GM12801 (cell line): ENCODE results near the gene CCDC148.

Source experiments
- TF ChIP-seq, protein P1 (sequence below): IDR thresholded peaks from one replicate; pipeline ENCODE4 v1.5.1; 2011; ENCODE audit warnings: control low read depth; ENCODE audit not compliant: insufficient read length; ENCODE audit errors: extremely low read depth

CCDC148 gene

DNA sequence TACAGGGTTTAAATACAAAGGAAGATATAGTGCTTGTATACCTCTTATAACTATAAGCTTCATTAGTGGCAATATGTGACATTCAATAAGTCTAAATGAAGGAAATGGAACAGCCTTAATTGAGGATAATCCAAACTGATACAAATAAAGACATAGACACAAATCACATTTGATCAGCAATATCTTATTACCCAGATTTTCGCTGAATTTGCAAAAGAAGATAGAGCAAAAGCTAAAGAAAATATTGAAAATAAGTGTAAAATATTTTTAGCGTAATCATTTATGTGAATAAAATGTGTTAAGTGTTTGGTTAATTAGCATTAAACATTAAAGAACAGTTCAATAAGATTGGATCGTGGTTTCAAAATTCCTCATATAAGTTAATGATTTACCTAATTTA lies 51.2 kb downstream of the CCDC148 start:
- TF ChIP-seq, protein P1, sequence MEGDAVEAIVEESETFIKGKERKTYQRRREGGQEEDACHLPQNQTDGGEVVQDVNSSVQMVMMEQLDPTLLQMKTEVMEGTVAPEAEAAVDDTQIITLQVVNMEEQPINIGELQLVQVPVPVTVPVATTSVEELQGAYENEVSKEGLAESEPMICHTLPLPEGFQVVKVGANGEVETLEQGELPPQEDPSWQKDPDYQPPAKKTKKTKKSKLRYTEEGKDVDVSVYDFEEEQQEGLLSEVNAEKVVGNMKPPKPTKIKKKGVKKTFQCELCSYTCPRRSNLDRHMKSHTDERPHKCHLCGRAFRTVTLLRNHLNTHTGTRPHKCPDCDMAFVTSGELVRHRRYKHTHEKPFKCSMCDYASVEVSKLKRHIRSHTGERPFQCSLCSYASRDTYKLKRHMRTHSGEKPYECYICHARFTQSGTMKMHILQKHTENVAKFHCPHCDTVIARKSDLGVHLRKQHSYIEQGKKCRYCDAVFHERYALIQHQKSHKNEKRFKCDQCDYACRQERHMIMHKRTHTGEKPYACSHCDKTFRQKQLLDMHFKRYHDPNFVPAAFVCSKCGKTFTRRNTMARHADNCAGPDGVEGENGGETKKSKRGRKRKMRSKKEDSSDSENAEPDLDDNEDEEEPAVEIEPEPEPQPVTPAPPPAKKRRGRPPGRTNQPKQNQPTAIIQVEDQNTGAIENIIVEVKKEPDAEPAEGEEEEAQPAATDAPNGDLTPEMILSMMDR, result no peak

- TF ChIP-seq, protein P1, result no peak
These were observed 53.3 kb downstream of the CCDC148 start for GRCh38 chr2:158403237-158403636.

GRCh38 chr2:158402665-158403064 lies 53.9 kb downstream of the CCDC148 start:
- TF ChIP-seq, protein P1, result no peak

- TF ChIP-seq, protein P1, result no peak
These were observed 61.4 kb downstream of the CCDC148 start for GRCh38 chr2:158395166-158395565.

DNA sequence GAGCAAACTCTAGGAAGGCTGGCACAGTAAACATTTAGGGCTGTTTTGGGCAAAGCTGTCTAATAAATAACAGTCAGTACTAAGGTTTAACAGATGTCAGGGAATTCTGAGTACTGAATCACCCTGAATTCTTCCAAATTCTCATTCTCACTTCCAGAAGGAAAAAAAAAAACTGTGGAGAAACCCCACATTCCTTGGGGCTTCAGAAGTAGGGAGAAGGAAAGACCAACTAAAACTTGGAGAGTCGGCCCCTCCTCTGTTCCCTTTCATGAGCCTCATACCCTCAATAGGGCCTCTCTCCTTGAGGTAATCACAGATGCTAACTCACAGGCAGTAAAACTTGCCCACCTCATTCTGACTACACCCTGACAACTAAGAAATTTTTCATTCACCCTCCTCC lies 62.1 kb downstream of the CCDC148 start:
- TF ChIP-seq, protein P1, result no peak

GRCh38 chr2:158393886-158394285 lies 62.7 kb downstream of the CCDC148 start:
- TF ChIP-seq, protein P1, result no peak

DNA sequence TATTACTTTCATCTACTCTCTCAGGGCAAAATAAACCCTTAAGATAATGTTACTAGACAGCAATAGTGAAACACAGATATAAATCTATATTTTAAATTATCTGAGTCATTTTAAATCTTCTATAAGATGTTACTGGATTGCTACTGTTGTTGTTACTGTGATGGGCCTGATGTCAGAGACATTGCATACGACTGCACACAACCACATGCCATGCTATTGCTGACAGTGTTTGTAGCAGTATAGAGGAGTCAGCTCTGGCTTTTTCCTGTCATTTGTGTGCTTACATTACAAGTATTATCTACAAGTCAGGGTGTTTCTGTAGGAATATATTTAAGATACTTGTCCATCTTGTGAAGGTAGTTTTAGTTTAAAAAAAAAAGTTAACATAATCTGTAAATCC lies 63.9 kb downstream of the CCDC148 start:
- TF ChIP-seq, protein P1, result no peak

- TF ChIP-seq, protein P1, result no peak
These were observed 64.7 kb downstream of the CCDC148 start for GRCh38 chr2:158391876-158392275.
